K562 (cell line): ENCODE results near the gene NCMAP.

Experiments used
- HCFC1 ChIP-seq: IDR thresholded peaks from 2 replicates; pipeline ENCODE4 v1.6.1; 2012; ENCODE audit warnings: low read depth, low read length, improper control_type of control experiment
- NFE2 ChIP-seq: IDR thresholded peaks from 2 replicates; pipeline ENCODE4 v1.6.1; 2014; ENCODE audit warnings: antibody characterized with exemption, low read depth
- RBBP5 ChIP-seq: fragments of 200-600 bp; sonication (generic); IDR thresholded peaks from 2 replicates; pipeline ENCODE4 v1.6.1; 2012; ENCODE audit warnings: borderline replicate concordance, mild to moderate bottlenecking, low read length, control low read depth, inconsistent platforms; ENCODE audit not compliant: insufficient read depth, poor library complexity, severe bottlenecking
- SETDB1 ChIP-seq: IDR thresholded peaks from one replicate; pipeline ENCODE4 v1.6.1; 2012; ENCODE audit warnings: low read length, control low read depth, inconsistent platforms
- TF ChIP-seq, protein P1 (sequence below): fragments of 250-450 bp; sonication (Bioruptor Pico); IDR thresholded peaks from 2 replicates; pipeline ENCODE4 v1.8.0; 2022; ENCODE audit warnings: inconsistent platforms, mild to moderate bottlenecking, moderate library complexity, borderline replicate concordance
- TF ChIP-seq, protein P2 (sequence below), 3 experiments: IDR thresholded peaks in 2 of 3; conservative IDR thresholded peaks in 1 of 3; 2 replicates each; pipeline ENCODE4 v1.5.1; 2011 to 2012; ENCODE audit warnings: low read length in 3 of 3, mild to moderate bottlenecking in 3 of 3, control low read depth in 2 of 3, improper control_type of control experiment in 1 of 3, inconsistent platforms in 1 of 3, low read depth in 1 of 3, mixed read lengths in 1 of 3, moderate library complexity in 1 of 3; ENCODE audit not compliant: insufficient read depth in 2 of 3

DNA sequence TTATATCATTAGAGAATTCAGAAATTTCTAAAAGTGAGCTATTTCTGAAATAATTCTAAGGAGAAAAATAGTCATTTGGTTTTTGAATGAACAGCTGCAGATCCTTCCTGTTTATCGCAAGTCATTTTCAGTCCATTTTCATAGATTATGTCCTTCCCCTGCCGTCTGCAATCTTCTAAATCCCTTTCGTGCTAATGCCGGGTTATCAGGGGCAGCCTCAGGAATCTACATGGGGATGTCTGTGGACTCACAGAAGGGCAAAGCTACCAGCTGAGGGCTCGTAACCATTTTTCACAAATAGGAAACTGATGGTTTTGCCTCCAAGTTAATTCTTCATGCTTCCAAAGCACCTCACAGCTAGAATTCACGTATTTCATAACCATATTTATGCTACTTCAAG lies 30.3 kb upstream of the NCMAP start:
- TF ChIP-seq, protein P1, sequence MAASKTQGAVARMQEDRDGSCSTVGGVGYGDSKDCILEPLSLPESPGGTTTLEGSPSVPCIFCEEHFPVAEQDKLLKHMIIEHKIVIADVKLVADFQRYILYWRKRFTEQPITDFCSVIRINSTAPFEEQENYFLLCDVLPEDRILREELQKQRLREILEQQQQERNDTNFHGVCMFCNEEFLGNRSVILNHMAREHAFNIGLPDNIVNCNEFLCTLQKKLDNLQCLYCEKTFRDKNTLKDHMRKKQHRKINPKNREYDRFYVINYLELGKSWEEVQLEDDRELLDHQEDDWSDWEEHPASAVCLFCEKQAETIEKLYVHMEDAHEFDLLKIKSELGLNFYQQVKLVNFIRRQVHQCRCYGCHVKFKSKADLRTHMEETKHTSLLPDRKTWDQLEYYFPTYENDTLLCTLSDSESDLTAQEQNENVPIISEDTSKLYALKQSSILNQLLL (CRISPR knock-in tag) = no peak
- TF ChIP-seq NFE2 (no peak), SETDB1 (no peak), RBBP5 (no peak), HCFC1 (no peak)
- TF ChIP-seq, protein P2, sequence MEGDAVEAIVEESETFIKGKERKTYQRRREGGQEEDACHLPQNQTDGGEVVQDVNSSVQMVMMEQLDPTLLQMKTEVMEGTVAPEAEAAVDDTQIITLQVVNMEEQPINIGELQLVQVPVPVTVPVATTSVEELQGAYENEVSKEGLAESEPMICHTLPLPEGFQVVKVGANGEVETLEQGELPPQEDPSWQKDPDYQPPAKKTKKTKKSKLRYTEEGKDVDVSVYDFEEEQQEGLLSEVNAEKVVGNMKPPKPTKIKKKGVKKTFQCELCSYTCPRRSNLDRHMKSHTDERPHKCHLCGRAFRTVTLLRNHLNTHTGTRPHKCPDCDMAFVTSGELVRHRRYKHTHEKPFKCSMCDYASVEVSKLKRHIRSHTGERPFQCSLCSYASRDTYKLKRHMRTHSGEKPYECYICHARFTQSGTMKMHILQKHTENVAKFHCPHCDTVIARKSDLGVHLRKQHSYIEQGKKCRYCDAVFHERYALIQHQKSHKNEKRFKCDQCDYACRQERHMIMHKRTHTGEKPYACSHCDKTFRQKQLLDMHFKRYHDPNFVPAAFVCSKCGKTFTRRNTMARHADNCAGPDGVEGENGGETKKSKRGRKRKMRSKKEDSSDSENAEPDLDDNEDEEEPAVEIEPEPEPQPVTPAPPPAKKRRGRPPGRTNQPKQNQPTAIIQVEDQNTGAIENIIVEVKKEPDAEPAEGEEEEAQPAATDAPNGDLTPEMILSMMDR (IDR thresholded peaks at IDR 0.05 in 2 of 3, conservative IDR thresholded peaks at IDR 0.05 in 1 of 3; ENCODE audit: insufficient read depth in 2 of 3, low read depth in 1 of 3, low read length in 3 of 3) = no peak
